ENCODE measurements around the gene MIS12. TPM values are rescaled to one million over a fixed set of nuclear protein-coding genes. Genes with fewer than 3 reads are reported as not detected.

MIS12 gene
- total RNA-seq, 2 donors from 2014 or later, result 40.7 to 40.9 TPM

GRCh38 chr17:5478992-5479391 lies 7.4 kb upstream of the MIS12 start:
- H3K27me3 Mint-ChIP-seq, result no peaks in the 10 kb centered on the region
- no peak for DNase-seq (ENCODE audit: low spot score)
- no peaks in the 10 kb centered on the region for H3K9me3 Mint-ChIP-seq
- ATAC-seq, result no peak
- peaks cover 14 to 20% of the 10 kb centered on the region in 2 donors for H3K4me1 Mint-ChIP-seq (ENCODE audit: low read depth in 2 of 2)
- no peak overlapping the region for H3K27ac Mint-ChIP-seq
- no peak overlapping the region for H3K4me3 Mint-ChIP-seq
- peaks cover 31% of the 10 kb centered on the region for H3K36me3 Mint-ChIP-seq

GRCh38 chr17:5480962-5481361 lies 5.4 kb upstream of the MIS12 start:
- ATAC-seq (no peak), DNase-seq (ENCODE audit: low spot score) (no peak)
- no peak overlapping the region for H3K4me3 Mint-ChIP-seq
- H3K27ac Mint-ChIP-seq, result no peak overlapping the region
- peaks cover 35% of the 10 kb centered on the region for H3K36me3 Mint-ChIP-seq
- H3K27me3 Mint-ChIP-seq, result no peaks in the 10 kb centered on the region
- H3K9me3 Mint-ChIP-seq, result no peaks in the 10 kb centered on the region
- H3K4me1 Mint-ChIP-seq (ENCODE audit: low read depth in 2 of 2), result peaks cover 22 to 31% of the 10 kb centered on the region in 2 donors

- ATAC-seq (no peak), DNase-seq (ENCODE audit: low spot score) (no peak)
- Mint-ChIP-seq H3K27ac (no peak overlapping the region), H3K27me3 (no peaks in the 10 kb centered on the region), H3K4me1 (ENCODE audit: low read depth in 2 of 2) (peaks cover 22 to 31% of the 10 kb centered on the region in 2 donors), H3K9me3 (no peaks in the 10 kb centered on the region), H3K4me3 (no peak overlapping the region), H3K36me3 (peaks cover 35% of the 10 kb centered on the region)
These were observed 4.9 kb upstream of the MIS12 start for GRCh38 chr17:5481451-5481850.

GRCh38 chr17:5485270-5486205 lies 828 bp upstream of the MIS12 start, which contains the start of gene DERL2:
Gene DERL2 (minus strand): TSS chr17:5486178. CDS start chr17:5486161, 17 bp downstream.
- peaks cover 41% of the 10 kb centered on the region for H3K36me3 Mint-ChIP-seq
- DNase-seq (ENCODE audit: low spot score), result no peak
- H3K27me3 Mint-ChIP-seq, result no peaks in the 10 kb centered on the region
- ATAC-seq, result peak; percentile 5 to 25
- H3K9me3 Mint-ChIP-seq, result no peaks in the 10 kb centered on the region
- H3K4me3 Mint-ChIP-seq, result peak within 1 kb of the TSS; percentile 98
- H3K4me1 Mint-ChIP-seq (ENCODE audit: low read depth in 2 of 2), result peaks cover 38 to 40% of the 10 kb centered on the region in 2 donors
- H3K27ac Mint-ChIP-seq, result peak within 1 kb of the TSS; percentile 98 to 99

- peaks cover 27 to 35% of the 10 kb centered on the region in 2 donors for H3K4me1 Mint-ChIP-seq (ENCODE audit: low read depth in 2 of 2)
- H3K4me3 Mint-ChIP-seq, result no peak overlapping the region
- DNase-seq (ENCODE audit: low spot score) (no peak), ATAC-seq (no peak)
- peaks cover 36% of the 10 kb centered on the region for H3K36me3 Mint-ChIP-seq
- peak overlapping the region; percentile 98 to 99 for H3K27ac Mint-ChIP-seq
- no peaks in the 10 kb centered on the region for H3K9me3 Mint-ChIP-seq
- H3K27me3 Mint-ChIP-seq, result no peaks in the 10 kb centered on the region
These were observed 2.4 kb downstream of the MIS12 start for GRCh38 chr17:5488752-5489151.

- ATAC-seq (no peak), DNase-seq (ENCODE audit: low spot score) (no peak)
- no peaks in the 10 kb centered on the region for H3K9me3 Mint-ChIP-seq
- H3K4me3 Mint-ChIP-seq, result no peak overlapping the region
- H3K36me3 Mint-ChIP-seq, result peaks cover 19% of the 10 kb centered on the region
- peaks cover 9 to 11% of the 10 kb centered on the region in 2 donors for H3K4me1 Mint-ChIP-seq (ENCODE audit: low read depth in 2 of 2)
- H3K27me3 Mint-ChIP-seq, result no peaks in the 10 kb centered on the region
- H3K27ac Mint-ChIP-seq, result no peak overlapping the region
These were observed 6.6 kb downstream of the MIS12 start for GRCh38 chr17:5492970-5493369.

- H3K9me3 Mint-ChIP-seq, result no peaks in the 10 kb centered on the region
- no peaks in the 10 kb centered on the region for H3K27me3 Mint-ChIP-seq
- ATAC-seq (no peak), DNase-seq (ENCODE audit: low spot score) (no peak)
- H3K4me3 Mint-ChIP-seq, result peak overlapping the region; percentile 43
- H3K27ac Mint-ChIP-seq, result peak overlapping the region in 1 of 2 donors; percentile 42
- H3K36me3 Mint-ChIP-seq, result peaks cover 7% of the 10 kb centered on the region
- peaks cover 28 to 29% of the 10 kb centered on the region in 2 donors for H3K4me1 Mint-ChIP-seq (ENCODE audit: low read depth in 2 of 2)
These were observed 13.3 kb downstream of the MIS12 start for GRCh38 chr17:5499476-5500231.

GRCh38 chr17:5500247-5500588 lies 13.9 kb downstream of the MIS12 start:
- Mint-ChIP-seq H3K27me3 (no peaks in the 10 kb centered on the region), H3K36me3 (peaks cover 7% of the 10 kb centered on the region), H3K9me3 (no peaks in the 10 kb centered on the region), H3K4me3 (peak overlapping the region; percentile 94), H3K4me1 (ENCODE audit: low read depth in 2 of 2) (peaks cover 28 to 29% of the 10 kb centered on the region in 2 donors), H3K27ac (peak overlapping the region; percentile 33 to 42)
- DNase-seq (ENCODE audit: low spot score), result no peak
- ATAC-seq, result no peak

- no peaks in the 10 kb centered on the region for H3K27me3 Mint-ChIP-seq
- H3K9me3 Mint-ChIP-seq, result no peaks in the 10 kb centered on the region
- H3K4me1 Mint-ChIP-seq (ENCODE audit: low read depth in 2 of 2), result peaks cover 28 to 29% of the 10 kb centered on the region in 2 donors
- H3K4me3 Mint-ChIP-seq, result peak overlapping the region; percentile 94
- peaks cover 7% of the 10 kb centered on the region for H3K36me3 Mint-ChIP-seq
- DNase-seq (ENCODE audit: low spot score), result peak; percentile 82
- peak overlapping the region; percentile 33 to 42 for H3K27ac Mint-ChIP-seq
- ATAC-seq, result peak; percentile 87 to 92
These were observed 14.4 kb downstream of the MIS12 start for GRCh38 chr17:5500589-5501391.

GRCh38 chr17:5501685-5502084 lies 15.3 kb downstream of the MIS12 start:
- peaks cover 28 to 29% of the 10 kb centered on the region in 2 donors for H3K4me1 Mint-ChIP-seq (ENCODE audit: low read depth in 2 of 2)
- no peaks in the 10 kb centered on the region for H3K27me3 Mint-ChIP-seq
- no peak overlapping the region for H3K27ac Mint-ChIP-seq
- no peak for DNase-seq (ENCODE audit: low spot score)
- ATAC-seq, result no peak
- no peaks in the 10 kb centered on the region for H3K9me3 Mint-ChIP-seq
- peaks cover 7% of the 10 kb centered on the region for H3K36me3 Mint-ChIP-seq
- H3K4me3 Mint-ChIP-seq, result peak overlapping the region; percentile 94

- no peak for DNase-seq (ENCODE audit: low spot score)
- peaks cover 7% of the 10 kb centered on the region for H3K36me3 Mint-ChIP-seq
- H3K27ac Mint-ChIP-seq, result no peak overlapping the region
These were observed 16.2 kb downstream of the MIS12 start for GRCh38 chr17:5502552-5502951.

GRCh38 chr17:5506307-5506706 lies 19.9 kb downstream of the MIS12 start:
- Mint-ChIP-seq H3K36me3 (peaks cover 7% of the 10 kb centered on the region), H3K27me3 (no peaks in the 10 kb centered on the region), H3K4me3 (no peak overlapping the region), H3K4me1 (ENCODE audit: low read depth in 2 of 2) (peaks cover 10 to 14% of the 10 kb centered on the region in 2 donors), H3K9me3 (no peaks in the 10 kb centered on the region), H3K27ac (no peak overlapping the region)
- DNase-seq (ENCODE audit: low spot score), result no peak
- ATAC-seq, result no peak

More at GRCh38 chr17:5502552-5502951, 16.2 kb downstream of the MIS12 start:
- no peak overlapping the region for H3K4me3 Mint-ChIP-seq
- H3K4me1 Mint-ChIP-seq (ENCODE audit: low read depth in 2 of 2), result peaks cover 24 to 28% of the 10 kb centered on the region in 2 donors
- no peak for ATAC-seq
- H3K27me3 Mint-ChIP-seq, result no peaks in the 10 kb centered on the region
- H3K9me3 Mint-ChIP-seq, result no peaks in the 10 kb centered on the region

- no peak for DNase-seq (ENCODE audit: low spot score)
- no peak for ATAC-seq
- no peak overlapping the region for H3K4me3 Mint-ChIP-seq
- H3K27me3 Mint-ChIP-seq, result no peaks in the 10 kb centered on the region
- peaks cover 7% of the 10 kb centered on the region for H3K36me3 Mint-ChIP-seq
- peaks cover 21 to 23% of the 10 kb centered on the region in 2 donors for H3K4me1 Mint-ChIP-seq (ENCODE audit: low read depth in 2 of 2)
- no peak overlapping the region for H3K27ac Mint-ChIP-seq
- peaks cover 5% of the 10 kb centered on the region for H3K9me3 Mint-ChIP-seq
These were observed 22.4 kb downstream of the MIS12 start for GRCh38 chr17:5508810-5509209.

Measured in natural killer cell treated with Interleukin-12 subunit alpha and Interleukin-12 subunit beta and Interleukin-15 and Interleukin-18, amount 100 ng/mL, for 72 hours (primary cell).